ENCODE data around the gene ZNF618. TPM values are rescaled to one million over a fixed set of nuclear protein-coding genes. Genes with fewer than 3 reads are reported as not detected.

Gene ZNF618
- total RNA-seq, 1 experiment from 2014 or later, result 1.2 TPM

DNA sequence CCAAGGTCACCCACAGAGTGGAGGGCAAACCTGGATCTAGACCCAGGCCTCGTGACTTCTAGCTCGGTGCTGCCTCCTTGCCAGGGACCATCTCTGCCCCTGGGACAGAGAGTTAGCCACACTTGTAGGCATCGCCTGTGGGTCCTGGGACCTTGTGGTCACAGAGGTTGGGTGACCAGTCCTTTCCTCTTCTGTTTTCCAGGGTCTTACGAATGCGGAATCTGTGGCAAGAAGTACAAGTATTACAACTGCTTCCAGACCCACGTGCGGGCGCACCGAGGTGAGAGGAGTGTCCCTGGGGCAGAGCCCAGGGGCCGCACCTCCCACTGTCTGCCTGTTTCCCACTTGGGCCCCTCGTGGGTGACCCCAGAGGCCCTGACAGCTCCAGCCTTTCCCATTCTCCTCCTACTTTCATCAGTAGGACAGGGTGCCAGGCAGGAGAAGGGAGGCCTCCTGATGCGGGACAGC, 125.7 kb downstream of the ZNF618 start:
- no peaks in the 10 kb centered on the region for H3K36me3 Mint-ChIP-seq (ENCODE audit: insufficient read depth, unreplicated experiment)
- CTCF ChIA-PET, result no interaction called here
- intact Hi-C loops (cut with micrococcal nuclease; ENCODE audit: unreplicated experiment), result no loop called here

DNA sequence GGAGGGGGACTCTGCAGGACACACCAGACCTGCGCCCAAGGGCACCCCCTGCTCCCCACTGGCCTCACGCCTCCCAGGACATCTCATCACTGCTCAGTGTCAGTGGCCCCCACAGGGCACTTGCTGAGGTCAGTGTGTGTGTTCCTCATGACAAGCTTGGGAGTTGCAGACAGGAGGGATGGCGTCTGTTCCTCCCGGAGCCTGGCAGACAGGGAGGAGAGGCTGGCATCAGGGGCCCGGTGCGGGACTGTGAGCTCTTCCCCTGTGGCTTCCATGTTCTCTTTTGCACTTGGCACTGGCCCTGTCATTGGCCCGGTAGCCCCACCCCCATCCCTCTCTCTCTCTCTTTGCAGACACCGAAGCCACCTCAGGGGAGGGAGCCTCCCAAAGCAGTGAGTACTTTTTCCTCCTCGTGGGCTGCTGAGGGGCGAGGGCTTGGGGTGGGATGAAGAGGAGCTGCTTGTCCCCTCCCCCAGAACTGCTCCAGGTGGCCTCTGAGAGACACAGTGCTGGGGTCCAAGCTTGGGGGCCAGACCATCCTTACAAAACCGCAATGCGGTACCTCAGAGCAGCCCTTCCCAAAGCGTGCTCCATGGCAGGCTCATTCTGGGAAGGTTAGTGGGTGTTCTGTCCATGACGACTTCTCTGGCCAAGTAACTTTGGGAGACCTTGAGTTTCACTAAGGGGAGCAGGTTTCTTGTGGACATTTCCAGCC, 126.3 kb downstream of the ZNF618 start:
- Mint-ChIP-seq H3K27ac (ENCODE audit: unreplicated experiment) (no peak overlapping the region), H3K4me3 (ENCODE audit: unreplicated experiment) (no peak overlapping the region), H3K4me1 (ENCODE audit: low read depth, unreplicated experiment) (no peaks in the 10 kb centered on the region), H3K9me3 (ENCODE audit: unreplicated experiment) (no peaks in the 10 kb centered on the region), H3K36me3 (ENCODE audit: insufficient read depth, unreplicated experiment) (no peaks in the 10 kb centered on the region), H3K27me3 (ENCODE audit: insufficient read depth, unreplicated experiment) (no peaks in the 10 kb centered on the region)
- CTCF ChIA-PET, result no interaction called here
- TF ChIP-seq, protein P1, sequence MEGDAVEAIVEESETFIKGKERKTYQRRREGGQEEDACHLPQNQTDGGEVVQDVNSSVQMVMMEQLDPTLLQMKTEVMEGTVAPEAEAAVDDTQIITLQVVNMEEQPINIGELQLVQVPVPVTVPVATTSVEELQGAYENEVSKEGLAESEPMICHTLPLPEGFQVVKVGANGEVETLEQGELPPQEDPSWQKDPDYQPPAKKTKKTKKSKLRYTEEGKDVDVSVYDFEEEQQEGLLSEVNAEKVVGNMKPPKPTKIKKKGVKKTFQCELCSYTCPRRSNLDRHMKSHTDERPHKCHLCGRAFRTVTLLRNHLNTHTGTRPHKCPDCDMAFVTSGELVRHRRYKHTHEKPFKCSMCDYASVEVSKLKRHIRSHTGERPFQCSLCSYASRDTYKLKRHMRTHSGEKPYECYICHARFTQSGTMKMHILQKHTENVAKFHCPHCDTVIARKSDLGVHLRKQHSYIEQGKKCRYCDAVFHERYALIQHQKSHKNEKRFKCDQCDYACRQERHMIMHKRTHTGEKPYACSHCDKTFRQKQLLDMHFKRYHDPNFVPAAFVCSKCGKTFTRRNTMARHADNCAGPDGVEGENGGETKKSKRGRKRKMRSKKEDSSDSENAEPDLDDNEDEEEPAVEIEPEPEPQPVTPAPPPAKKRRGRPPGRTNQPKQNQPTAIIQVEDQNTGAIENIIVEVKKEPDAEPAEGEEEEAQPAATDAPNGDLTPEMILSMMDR (IDR thresholded peaks at IDR 0.05; ENCODE audit: insufficient read depth in 1 of 2, low read depth in 1 of 2, low read length in 1 of 2, severe bottlenecking in 1 of 2, unreplicated experiment in 1 of 2), result no peak
- no peaks in the 10 kb centered on the region for H3K27me3 ChIP-seq (replicated peaks; ENCODE audit: control insufficient read depth, insufficient read depth, low read length)
- no peaks in the 10 kb centered on the region for H3K4me1 ChIP-seq
- DNase-seq, result peak in 1 of 2 experiments; percentile 30
- intact Hi-C loops (cut with micrococcal nuclease; ENCODE audit: unreplicated experiment), result no loop called here
- no peaks in the 10 kb centered on the region for H3K36me3 ChIP-seq (ENCODE audit: control insufficient read depth, insufficient read depth, low read length)
- no peak overlapping the region for H3K4me3 ChIP-seq (ENCODE audit: low read depth, low read length)
- no peaks in the 10 kb centered on the region for H3K9me3 ChIP-seq
- no TSS peak for BruUV-seq (replicated peaks)
- POLR2A ChIA-PET, result no interaction called here

More for the DNA sequence above, 125.7 kb downstream of the ZNF618 start:
- POLR2A ChIA-PET, result no interaction called here
- no peak for DNase-seq
- Histone ChIP-seq H3K36me3 (ENCODE audit: control insufficient read depth, insufficient read depth, low read length) (no peaks in the 10 kb centered on the region), H3K4me1 (no peaks in the 10 kb centered on the region), H3K9me3 (no peaks in the 10 kb centered on the region), H3K27me3 (replicated peaks; ENCODE audit: control insufficient read depth, insufficient read depth, low read length) (no peaks in the 10 kb centered on the region), H3K4me3 (ENCODE audit: low read depth, low read length) (no peak overlapping the region)
- Mint-ChIP-seq H3K9me3 (ENCODE audit: unreplicated experiment) (no peaks in the 10 kb centered on the region), H3K27ac (ENCODE audit: unreplicated experiment) (no peak overlapping the region), H3K4me3 (ENCODE audit: unreplicated experiment) (no peak overlapping the region), H3K4me1 (ENCODE audit: low read depth, unreplicated experiment) (no peaks in the 10 kb centered on the region), H3K27me3 (ENCODE audit: insufficient read depth, unreplicated experiment) (no peaks in the 10 kb centered on the region)
- TF ChIP-seq, protein P1 (IDR thresholded peaks at IDR 0.05; ENCODE audit: insufficient read depth in 1 of 2, low read depth in 1 of 2, low read length in 1 of 2, severe bottlenecking in 1 of 2, unreplicated experiment in 1 of 2), result no peak
- BruUV-seq (replicated peaks), result no TSS peak

DNA sequence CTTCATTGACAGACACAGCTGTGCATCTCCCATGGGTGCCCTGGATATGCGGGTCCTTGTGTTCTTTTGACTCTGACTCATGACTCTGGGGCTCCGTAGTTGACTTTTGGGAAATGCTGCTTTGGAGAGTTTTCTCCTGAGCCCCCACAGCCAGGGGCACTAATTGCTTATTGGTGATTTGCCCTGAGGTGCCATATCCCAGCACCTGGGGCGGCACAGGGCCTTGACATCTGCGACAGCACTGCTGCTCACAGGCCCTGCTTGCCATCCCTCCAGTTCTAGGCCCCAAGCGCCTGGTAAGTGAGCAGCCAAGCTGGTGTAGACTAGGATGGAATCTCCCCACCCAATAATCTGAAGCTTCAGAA, 126.9 kb downstream of the ZNF618 start:
- no peak overlapping the region for H3K4me3 Mint-ChIP-seq (ENCODE audit: unreplicated experiment)
- intact Hi-C loops (cut with micrococcal nuclease; ENCODE audit: unreplicated experiment), result no loop called here

More for the DNA sequence above, 126.9 kb downstream of the ZNF618 start:
- BruUV-seq (replicated peaks), result no TSS peak
- Histone ChIP-seq H3K4me1 (no peaks in the 10 kb centered on the region), H3K27me3 (replicated peaks; ENCODE audit: control insufficient read depth, insufficient read depth, low read length) (no peaks in the 10 kb centered on the region), H3K9me3 (no peaks in the 10 kb centered on the region), H3K4me3 (ENCODE audit: low read depth, low read length) (no peak overlapping the region), H3K36me3 (ENCODE audit: control insufficient read depth, insufficient read depth, low read length) (no peaks in the 10 kb centered on the region)
- no peaks in the 10 kb centered on the region for H3K36me3 Mint-ChIP-seq (ENCODE audit: insufficient read depth, unreplicated experiment)
- no peak for DNase-seq
- no peaks in the 10 kb centered on the region for H3K9me3 Mint-ChIP-seq (ENCODE audit: unreplicated experiment)
- H3K27ac Mint-ChIP-seq (ENCODE audit: unreplicated experiment), result no peak overlapping the region
- POLR2A ChIA-PET, result no interaction called here
- CTCF ChIA-PET, result no interaction called here
- no peaks in the 10 kb centered on the region for H3K4me1 Mint-ChIP-seq (ENCODE audit: low read depth, unreplicated experiment)
- TF ChIP-seq, protein P1 (IDR thresholded peaks at IDR 0.05; ENCODE audit: insufficient read depth in 1 of 2, low read depth in 1 of 2, low read length in 1 of 2, severe bottlenecking in 1 of 2, unreplicated experiment in 1 of 2), result no peak
- no peaks in the 10 kb centered on the region for H3K27me3 Mint-ChIP-seq (ENCODE audit: insufficient read depth, unreplicated experiment)
